Peyer's patch (tissue), 4 donors: Measurements from ENCODE around the gene C2CD4C.

Experiments
- POLR2A ChIP-seq, 2 donors: fragments of 450-650 bp; IDR thresholded peaks; one replicate each; pipeline ENCODE4 v1.5.1; 2017; ENCODE audit warnings: antibody characterized with exemption in 2 of 2, mild to moderate bottlenecking in 2 of 2, moderate library complexity in 2 of 2
- TF ChIP-seq, protein P1 (sequence below), 6 experiments: fragments of 450-650 bp in 4 of 6; fragments of 200-600 bp in 2 of 6; sonication (generic) in 1 of 6; IDR thresholded peaks; one replicate each; pipeline ENCODE4 v1.5.1; 2017 to 2019; ENCODE audit warnings: antibody characterized with exemption in 6 of 6, mild to moderate bottlenecking in 3 of 6, moderate library complexity in 1 of 6

DNA sequence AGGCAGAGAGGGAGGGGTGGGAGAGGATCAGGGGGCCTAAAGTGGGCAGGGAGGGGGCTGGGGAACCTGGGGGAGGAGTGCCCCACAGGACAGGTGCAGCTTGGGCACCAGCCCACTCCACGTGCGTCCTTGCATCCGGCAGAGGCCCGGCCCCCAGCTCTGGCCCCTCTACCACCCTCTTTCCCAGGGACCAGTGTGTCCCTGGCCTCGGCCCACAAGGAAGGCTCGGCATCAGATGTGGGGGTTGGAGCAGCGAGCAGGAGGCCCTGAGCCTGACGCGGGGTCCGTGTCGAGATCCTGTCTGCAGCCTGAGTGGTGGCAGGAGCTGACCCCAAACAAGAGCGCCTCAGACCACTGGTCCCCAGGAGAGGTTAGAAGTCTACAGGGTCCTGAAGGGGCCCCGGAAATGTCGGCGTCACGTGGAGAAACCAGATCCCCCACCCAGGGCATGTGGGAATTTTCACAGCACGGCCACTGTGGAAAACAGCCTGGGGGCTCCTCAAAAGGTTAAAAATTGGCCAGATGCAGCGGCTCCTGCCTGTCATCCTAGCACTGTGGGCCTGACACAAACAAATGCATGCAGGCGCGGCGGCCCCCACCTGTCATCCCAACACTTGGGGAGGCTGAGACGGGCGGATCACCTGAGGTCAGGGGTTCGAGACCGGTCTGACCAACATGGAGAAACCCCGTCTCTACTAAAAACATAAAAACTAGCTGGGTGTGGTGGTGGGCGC, 30.4 kb upstream of the C2CD4C start:
- TF ChIP-seq, protein P1, sequence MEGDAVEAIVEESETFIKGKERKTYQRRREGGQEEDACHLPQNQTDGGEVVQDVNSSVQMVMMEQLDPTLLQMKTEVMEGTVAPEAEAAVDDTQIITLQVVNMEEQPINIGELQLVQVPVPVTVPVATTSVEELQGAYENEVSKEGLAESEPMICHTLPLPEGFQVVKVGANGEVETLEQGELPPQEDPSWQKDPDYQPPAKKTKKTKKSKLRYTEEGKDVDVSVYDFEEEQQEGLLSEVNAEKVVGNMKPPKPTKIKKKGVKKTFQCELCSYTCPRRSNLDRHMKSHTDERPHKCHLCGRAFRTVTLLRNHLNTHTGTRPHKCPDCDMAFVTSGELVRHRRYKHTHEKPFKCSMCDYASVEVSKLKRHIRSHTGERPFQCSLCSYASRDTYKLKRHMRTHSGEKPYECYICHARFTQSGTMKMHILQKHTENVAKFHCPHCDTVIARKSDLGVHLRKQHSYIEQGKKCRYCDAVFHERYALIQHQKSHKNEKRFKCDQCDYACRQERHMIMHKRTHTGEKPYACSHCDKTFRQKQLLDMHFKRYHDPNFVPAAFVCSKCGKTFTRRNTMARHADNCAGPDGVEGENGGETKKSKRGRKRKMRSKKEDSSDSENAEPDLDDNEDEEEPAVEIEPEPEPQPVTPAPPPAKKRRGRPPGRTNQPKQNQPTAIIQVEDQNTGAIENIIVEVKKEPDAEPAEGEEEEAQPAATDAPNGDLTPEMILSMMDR (IDR thresholded peaks at IDR 0.05), result no peak
- no peak for TF ChIP-seq POLR2A (IDR thresholded peaks at IDR 0.05)
